ENCODE data around the gene CCDC148.

CCDC148 gene

GRCh38 chr2:158143703-158144360, 312.7 kb downstream of the CCDC148 start:
- DNase-seq = no peak

- DNase-seq = no peak
These were observed 313.8 kb downstream of the CCDC148 start for GRCh38 chr2:158142568-158143332.

- DNase-seq = no peak
These were observed 314.4 kb downstream of the CCDC148 start for GRCh38 chr2:158142165-158142564.

GRCh38 chr2:158140201-158140600, 316.4 kb downstream of the CCDC148 start:
- no peak for DNase-seq

- DNase-seq = no peak
These were observed 318.3 kb downstream of the CCDC148 start for GRCh38 chr2:158138255-158138654.

- DNase-seq = no peak
These were observed 321.5 kb downstream of the CCDC148 start for GRCh38 chr2:158135096-158135495.

- no peak for DNase-seq
These were observed 321.9 kb downstream of the CCDC148 start for GRCh38 chr2:158134655-158135054.

- no peak for DNase-seq
These were observed 322.5 kb downstream of the CCDC148 start for GRCh38 chr2:158134055-158134454.

- no peak for DNase-seq
These were observed 324.5 kb downstream of the CCDC148 start for GRCh38 chr2:158131919-158132566.

GRCh38 chr2:158131483-158131912, 325.1 kb downstream of the CCDC148 start:
- no peak for DNase-seq

GRCh38 chr2:158130832-158131473, 325.6 kb downstream of the CCDC148 start:
- no peak for DNase-seq

GRCh38 chr2:158129037-158129436, 327.5 kb downstream of the CCDC148 start:
- DNase-seq = no peak

- no peak for DNase-seq
These were observed 328.2 kb downstream of the CCDC148 start for GRCh38 chr2:158128168-158128973.

- no peak for DNase-seq
These were observed 329.2 kb downstream of the CCDC148 start for GRCh38 chr2:158127380-158127804.

- DNase-seq = no peak
These were observed 330.6 kb downstream of the CCDC148 start for GRCh38 chr2:158125756-158126498.

GRCh38 chr2:158124896-158125295, 331.7 kb downstream of the CCDC148 start:
- DNase-seq = no peak

Data from stimulated activated CD4-positive, alpha-beta T cell treated with anti-CD3 and anti-CD28 coated beads, Interleukin-4, amount 100 ng/mL, for 24 hours (primary cell).